GM12878 (cell line): ENCODE measurements around the gene ADAM11. TPM values are rescaled to one million over a fixed set of nuclear protein-coding genes. Genes with fewer than 3 reads are reported as not detected.

Experiments
- BCLAF1 ChIP-seq: fragments of 450-650 bp; IDR thresholded peaks from 2 replicates; pipeline ENCODE4 v1.6.1; 2017; ENCODE audit warnings: antibody characterized with exemption, mild to moderate bottlenecking, moderate library complexity
- CBX3 ChIP-seq: fragments of 200-600 bp; sonication (generic); IDR thresholded peaks from 2 replicates; pipeline ENCODE4 v1.6.1; 2016; ENCODE audit warnings: low read depth, borderline replicate concordance
- ETV6 ChIP-seq, 2 experiments: fragments of 450-650 bp in 1 of 2; IDR thresholded peaks in 1 of 2; conservative IDR thresholded peaks in 1 of 2; 2 replicates each; pipeline ENCODE4 v1.6.1; 2014; ENCODE audit warnings: antibody characterized with exemption in 1 of 2, borderline replicate concordance in 1 of 2, low read depth in 1 of 2, mild to moderate bottlenecking in 1 of 2, moderate library complexity in 1 of 2
- NBN ChIP-seq: fragments of 450-650 bp; IDR thresholded peaks from 2 replicates; pipeline ENCODE4 v1.6.1; 2016
- NFYA ChIP-seq: IDR thresholded peaks from 2 replicates; pipeline ENCODE4 v1.6.1; 2011; ENCODE audit warnings: low read depth, mild to moderate bottlenecking, low read length, improper control_type of control experiment, borderline replicate concordance
- SRF ChIP-seq, 2 experiments: IDR thresholded peaks; 2 replicates each; pipeline ENCODE4 v1.6.1; 2011; ENCODE audit warnings: low read depth in 2 of 2, low read length in 2 of 2, mild to moderate bottlenecking in 1 of 2, moderate library complexity in 1 of 2
- STAT3 ChIP-seq: IDR thresholded peaks from 2 replicates; pipeline ENCODE4 v1.6.1; 2011; ENCODE audit warnings: low read depth, low read length, improper control_type of control experiment
- SUPT20H ChIP-seq: IDR thresholded peaks from 2 replicates; pipeline ENCODE4 v1.6.1; 2011; ENCODE audit warnings: low read depth, mild to moderate bottlenecking, low read length, moderate library complexity, borderline replicate concordance; ENCODE audit not compliant: control insufficient read depth
- ZBTB11 ChIP-seq: fragments of 450-650 bp; formaldehyde crosslinking; IDR thresholded peaks from 2 replicates; pipeline ENCODE4 v1.5.0; 2022; ENCODE audit warnings: mild to moderate bottlenecking, missing genetic modification characterization
- polyA plus RNA-seq, 11 experiments: library from polyadenylated mRNA; depleted of rRNA in 4 of 11; unstranded in 6 of 11; stranded (reverse) in 5 of 11; fragments of >200 nt; fragmentation: Nextera tagmentation in 4 of 11; fragmentation: Illumina TruSeq in 1 of 11; extraction: Ambion mirVana in 4 of 11; extraction: Trizol in 1 of 11; gene quantifications; 1 replicate in 1 of 11; 2 replicates in 10 of 11; pipeline versions ENCODE4 v1.2.1 to v1.2.3, GENCODE V29; 2011 to 2016; ENCODE audit warnings: inconsistent platforms in 2 of 11, missing spikeins in 2 of 11, low read depth in 1 of 11
- total RNA-seq, 4 experiments: library from RNA; depleted of rRNA in 3 of 4; stranded (reverse); fragments of >200 nt in 3 of 4; fragmentation: Illumina TruSeq in 1 of 4; extraction: Trizol in 1 of 4; gene quantifications; 2 replicates each; pipeline versions ENCODE4 v1.2.1 to v1.2.3, GENCODE V29; 2013 to 2021

ADAM11 gene
- total and polyA plus RNA-seq, 10 of the 15 experiments (the other 5 are each of a cell fraction or from before 2014, with no cell fraction given): 0.03 to 0.37 (median 0.06) TPM; not detected in 3

GRCh38 chr17:44775838-44776621 is 17.2 kb downstream of the ADAM11 start (continued):
- TF ChIP-seq CBX3 (no peak), SRF (IDR thresholded peaks at IDR 0.05; ENCODE audit: low read depth in 2 of 2, low read length in 2 of 2) (no peak), STAT3 (no peak), ETV6 (conservative IDR thresholded peaks at IDR 0.05 in 1 of 2, IDR thresholded peaks at IDR 0.05 in 1 of 2; ENCODE audit: borderline replicate concordance in 1 of 2, low read depth in 1 of 2) (no peak), SUPT20H (no peak), NBN (no peak), BCLAF1 (no peak), NFYA (no peak), ZBTB11 (no peak)
